HepG2 (cell line): ENCODE measurements around the gene PIM3. TPM values are rescaled to one million over a fixed set of nuclear protein-coding genes. Genes with fewer than 3 reads are reported as not detected.
A peak's percentile ranks its signal among the peaks of the same experiment; 100 is the strongest.

Source experiments
- ATF7-NPFF ChIP-seq: sonication (generic); formaldehyde crosslinking; IDR thresholded peaks from 2 replicates; pipeline ENCODE4 v1.8.1; 2023; ENCODE audit warnings: mild to moderate bottlenecking, low read depth, missing genetic modification reagents, moderate library complexity
- BHLHE40 ChIP-seq: IDR thresholded peaks from 2 replicates; pipeline ENCODE4 v1.6.1; 2011; ENCODE audit warnings: low read length, improper control_type of control experiment
- CBFB ChIP-seq: sonication (generic); formaldehyde crosslinking; IDR thresholded peaks from 2 replicates; pipeline ENCODE4 v1.4.0; 2020; ENCODE audit warnings: missing genetic modification reagents
- CBX2 ChIP-seq, 2 experiments: fragments of 200-600 bp in 1 of 2; sonication (generic); formaldehyde crosslinking in 1 of 2; IDR thresholded peaks; 2 replicates each; pipeline versions ENCODE4 v1.7.0 to v1.8.1; 2018 to 2022; ENCODE audit warnings: low read depth in 2 of 2, low read length in 1 of 2, mild to moderate bottlenecking in 1 of 2, missing genetic modification reagents in 1 of 2
- CREB3 ChIP-seq: sonication (generic); formaldehyde crosslinking; IDR thresholded peaks from 2 replicates; pipeline ENCODE4 v1.5.0; 2020; ENCODE audit warnings: missing genetic modification reagents
- DZIP1 ChIP-seq: sonication (generic); formaldehyde crosslinking; IDR thresholded peaks from 2 replicates; pipeline ENCODE4 v1.5.0; 2020; ENCODE audit warnings: mild to moderate bottlenecking, missing genetic modification reagents
- GLMP ChIP-seq: sonication (generic); formaldehyde crosslinking; IDR thresholded peaks from 2 replicates; pipeline ENCODE4 v1.9.0; 2021; ENCODE audit warnings: missing genetic modification reagents, mild to moderate bottlenecking, borderline replicate concordance
- HIC2 ChIP-seq: sonication (generic); formaldehyde crosslinking; IDR thresholded peaks from 2 replicates; pipeline ENCODE4 v1.9.0; 2022; ENCODE audit warnings: low read depth, missing genetic modification reagents
- HOXA9 ChIP-seq: sonication (generic); formaldehyde crosslinking; IDR thresholded peaks from 2 replicates; pipeline ENCODE4 v1.8.1; 2022; ENCODE audit warnings: missing genetic modification reagents, mild to moderate bottlenecking, moderate library complexity, borderline replicate concordance
- NFIB ChIP-seq: sonication (generic); formaldehyde crosslinking; IDR thresholded peaks from 2 replicates; pipeline ENCODE4 v1.9.0; 2021; ENCODE audit warnings: missing genetic modification reagents, mild to moderate bottlenecking, borderline replicate concordance
- STAG1 ChIP-seq: sonication (generic); formaldehyde crosslinking; IDR thresholded peaks from 2 replicates; pipeline ENCODE4 v1.4.0; 2020; ENCODE audit warnings: missing genetic modification reagents
- STAT5B ChIP-seq: sonication (generic); formaldehyde crosslinking; IDR thresholded peaks from 2 replicates; pipeline ENCODE4 v1.4.0; 2020; ENCODE audit warnings: missing genetic modification reagents
- TEF ChIP-seq: sonication (generic); formaldehyde crosslinking; IDR thresholded peaks from 2 replicates; pipeline ENCODE4 v1.5.0; 2020; ENCODE audit warnings: missing genetic modification reagents
- ZEB1 ChIP-seq: IDR thresholded peaks from 2 replicates; pipeline ENCODE4 v1.6.1; 2012; ENCODE audit warnings: mild to moderate bottlenecking, low read depth, inconsistent platforms; ENCODE audit not compliant: insufficient replicate concordance
- ZNF12 ChIP-seq: sonication (generic); formaldehyde crosslinking; IDR thresholded peaks from 2 replicates; pipeline ENCODE4 v1.5.0; 2020; ENCODE audit warnings: missing genetic modification reagents
- ZNF496 ChIP-seq: sonication (generic); formaldehyde crosslinking; IDR thresholded peaks from 2 replicates; pipeline ENCODE4 v1.8.1; 2023; ENCODE audit warnings: mild to moderate bottlenecking, moderate library complexity, missing genetic modification reagents; ENCODE audit not compliant: insufficient replicate concordance
- ZNF574 ChIP-seq: sonication (generic); formaldehyde crosslinking; IDR thresholded peaks from 2 replicates; pipeline ENCODE4 v1.4.0; 2020; ENCODE audit warnings: missing genetic modification reagents
- ZNF75D ChIP-seq: sonication (generic); formaldehyde crosslinking; IDR thresholded peaks from 2 replicates; pipeline ENCODE4 v1.8.1; 2023; ENCODE audit warnings: missing genetic modification reagents, mild to moderate bottlenecking, borderline replicate concordance
- polyA plus RNA-seq, 8 experiments: library from polyadenylated mRNA; depleted of rRNA in 3 of 8; stranded (reverse) in 7 of 8; unstranded in 1 of 8; fragments of >200 nt; fragmentation: Illumina TruSeq in 4 of 8; extraction: Trizol in 4 of 8; gene quantifications; 2 replicates each; pipeline versions ENCODE4 v1.2.1 to v1.2.3, GENCODE V29; 2011 to 2016; ENCODE audit warnings: low read depth in 4 of 8, missing spikeins in 1 of 8, mixed read lengths in 1 of 8; ENCODE audit not compliant: insufficient read depth in 1 of 8
- total RNA-seq, 5 experiments: library from RNA; depleted of rRNA; stranded (reverse); fragments of >200 nt; fragmentation: Illumina TruSeq; extraction: Trizol; gene quantifications; 2 replicates each; pipeline ENCODE4 v1.2.3, GENCODE V29; 2016; ENCODE audit warnings: low read depth in 1 of 5

The PIM3 gene
- total and polyA plus RNA-seq, 2 of the 13 experiments (the other 11 are each of a cell fraction or from before 2014, with no cell fraction given): 21.6 to 31.2 TPM

- TF ChIP-seq GLMP (no peak), ZNF574 (CRISPR knock-in tag) (peak; percentile 76), CREB3 (peak; percentile 62; the same call in 1 of the 2 replicates), ZNF496 (no peak), HOXA9 (CRISPR knock-in tag) (0 out of 2 replicates have a peak, but pooled peaks have one; percentile 52), STAT5B (CRISPR knock-in tag) (no peak), STAG1 (CRISPR knock-in tag) (peak; percentile 27; the same call in 1 of the 2 replicates), NFIB (no peak), CBFB (CRISPR knock-in tag) (peak; percentile 46; the same call in 1 of the 2 replicates), ZEB1 (no peak), DZIP1 (peak; percentile 96), HIC2 (CRISPR knock-in tag) (peak; percentile 95), ATF7-NPFF (CRISPR knock-in tag) (peak; percentile 89), BHLHE40 (peak; percentile 96), CBX2 (IDR thresholded peaks at IDR 0.05; ENCODE audit: low read depth, low read length) (no peak), CBX2 (CRISPR knock-in tag; IDR thresholded peaks at IDR 0.05; ENCODE audit: low read depth) (no peak), ZNF75D (CRISPR knock-in tag) (peak; percentile 85; the same call in 1 of the 2 replicates), ZNF12 (peak; percentile 57), TEF (CRISPR knock-in tag) (peak; percentile 23; the same call in 1 of the 2 replicates)
These were observed 10.1 kb downstream of the PIM3 start (continued) for GRCh38 chr22:49970528-49971231.
